H1 (cell line): Measurements from ENCODE around the gene SLC6A19. TPM values are rescaled to one million over a fixed set of nuclear protein-coding genes. Genes with fewer than 3 reads are reported as not detected.

ENCODE experiments used
- CTCF ChIA-PET: fragments of 300-600 bp; sonication (Branson Sonifier 250); formaldehyde crosslinking; loops from one replicate; lab custom pipeline; 2021; ENCODE audit not compliant: partially characterized antibody; lab: Charles Lee
- POLR2A ChIA-PET: fragments of 300-600 bp; sonication (Branson Sonifier 250); formaldehyde crosslinking; loops from one replicate; lab custom pipeline; 2021; ENCODE audit warnings: inconsistent platforms; ENCODE audit not compliant: partially characterized antibody; lab: Charles Lee
- DNase-seq, 2 experiments: peaks; one replicate each; pipeline versions ENCODE4 v3.0.0 to v3.0.0-alpha.2; 2010 to 2022; ENCODE audit warnings: low spot score in 2 of 2, low read depth in 1 of 2, mixed read lengths in 1 of 2
- FAIRE-seq: peaks from 2 replicates; lab custom pipeline; 2011; peaks lifted over from hg19 to GRCh38; lab: Jason Lieb, UNC
- H2AFZ ChIP-seq: 2 replicates; pipeline ENCODE4 v1.8.1; 2012; ENCODE audit warnings: low read length, inconsistent platforms
- H2AK5ac ChIP-seq: 2 replicates; pipeline ENCODE4 v1.6.1; 2013; ENCODE audit warnings: low read depth, low read length
- H2BK120ac ChIP-seq: replicated peaks from 2 replicates; pipeline ENCODE3; 2013; ENCODE audit warnings: low read depth, low read length, inconsistent platforms
- H2BK12ac ChIP-seq: 2 replicates; pipeline ENCODE4 v1.6.1; 2013; ENCODE audit warnings: low read depth, low read length
- H2BK15ac ChIP-seq: 2 replicates; pipeline ENCODE4 v1.6.1; 2013; ENCODE audit warnings: low read length
- H2BK20ac ChIP-seq: 2 replicates; pipeline ENCODE4 v1.6.1; 2013; ENCODE audit warnings: low read length
- H2BK5ac ChIP-seq: 2 replicates; pipeline ENCODE4 v1.6.1; 2013; ENCODE audit warnings: low read depth, low read length
- H3K14ac ChIP-seq: 2 replicates; pipeline ENCODE4 v1.6.1; 2013; ENCODE audit warnings: inconsistent platforms; ENCODE audit not compliant: insufficient read length
- H3K18ac ChIP-seq: 2 replicates; pipeline ENCODE4 v1.6.1; 2013; ENCODE audit warnings: low read length; ENCODE audit errors: extremely low read depth
- H3K23ac ChIP-seq: 2 replicates; pipeline ENCODE4 v1.6.1; 2013; ENCODE audit warnings: inconsistent platforms; ENCODE audit not compliant: insufficient read length
- H3K23me2 ChIP-seq: 2 replicates; pipeline ENCODE4 v1.6.1; 2013; ENCODE audit warnings: low read depth, low read length
- H3K27ac ChIP-seq: 2 replicates; pipeline ENCODE4 v1.6.1; 2011; ENCODE audit warnings: low read depth, low read length, inconsistent platforms
- H3K27me3 ChIP-seq, 4 experiments: replicated peaks in 1 of 4; 1 replicate in 1 of 4; 2 replicates in 3 of 4; pipeline versions ENCODE4 v1.6.1 to v1.8.1; 2011 to 2013; ENCODE audit warnings: low read length in 3 of 4, mild to moderate bottlenecking in 3 of 4, inconsistent platforms in 2 of 4, mixed read lengths in 2 of 4, moderate library complexity in 1 of 4; ENCODE audit not compliant: control insufficient read depth in 3 of 4, insufficient read depth in 3 of 4; ENCODE audit errors: extremely low read depth in 1 of 4
- H3K36me3 ChIP-seq, 4 experiments: 2 replicates each; pipeline versions ENCODE4 v1.6.1 to v1.8.1; 2011 to 2013; ENCODE audit warnings: mild to moderate bottlenecking in 4 of 4, low read length in 3 of 4, moderate library complexity in 2 of 4, control low read depth in 1 of 4, inconsistent platforms in 1 of 4; ENCODE audit not compliant: insufficient read depth in 4 of 4, control insufficient read depth in 2 of 4
- H3K4ac ChIP-seq: replicated peaks from 2 replicates; pipeline ENCODE3; 2013; ENCODE audit warnings: low read length, low read depth, mixed read lengths, inconsistent platforms; ENCODE audit not compliant: insufficient read length
- H3K4me1 ChIP-seq, 4 experiments: replicated peaks in 1 of 4; 1 replicate in 1 of 4; 2 replicates in 3 of 4; pipeline versions ENCODE4 v1.6.1 to v1.8.1; 2011 to 2013; ENCODE audit warnings: low read length in 3 of 4, inconsistent platforms in 2 of 4, mixed read lengths in 1 of 4; ENCODE audit not compliant: insufficient read depth in 4 of 4, control insufficient read depth in 3 of 4
- H3K4me2 ChIP-seq, 2 experiments: 2 replicates each; pipeline versions ENCODE4 v1.6.1 to v1.8.1; 2011 to 2013; ENCODE audit warnings: low read depth in 2 of 2, low read length in 2 of 2, control low read depth in 1 of 2, inconsistent platforms in 1 of 2, mild to moderate bottlenecking in 1 of 2; ENCODE audit not compliant: insufficient read depth in 1 of 2
- H3K4me3 ChIP-seq, 4 experiments: fragments of 200-600, 300-600 bp in 1 of 4; sonication (generic), shearing (Covaris generic), sonication (Bioruptor Twin) in 1 of 4; 2 replicates each; pipeline versions ENCODE4 v1.5.1 to v1.8.1; 2011 to 2016; ENCODE audit warnings: low read length in 4 of 4, low read depth in 3 of 4, control low read depth in 2 of 4, inconsistent platforms in 2 of 4, mild to moderate bottlenecking in 2 of 4, mixed read lengths in 1 of 4, moderate library complexity in 1 of 4; ENCODE audit not compliant: insufficient read depth in 2 of 4; ENCODE audit errors: extremely low read depth in 1 of 4
- H3K56ac ChIP-seq: replicated peaks from 2 replicates; pipeline ENCODE3; 2013; ENCODE audit warnings: low read depth, mild to moderate bottlenecking, mixed read lengths, low read length, inconsistent platforms; ENCODE audit not compliant: insufficient read length
- H3K79me1 ChIP-seq: 2 replicates; pipeline ENCODE4 v1.6.1; 2013; ENCODE audit warnings: low read depth, low read length, control low read depth
- H3K79me2 ChIP-seq, 2 experiments: 2 replicates each; pipeline versions ENCODE4 v1.6.1 to v1.8.1; 2012 to 2013; ENCODE audit warnings: low read length in 2 of 2, mild to moderate bottlenecking in 2 of 2, inconsistent platforms in 1 of 2; ENCODE audit not compliant: insufficient read depth in 2 of 2, control insufficient read depth in 1 of 2
- H3K9ac ChIP-seq, 4 experiments: replicated peaks in 1 of 4; 1 replicate in 1 of 4; 2 replicates in 3 of 4; pipeline versions ENCODE4 v1.6.1 to v1.8.1; 2011 to 2013; ENCODE audit warnings: low read depth in 3 of 4, low read length in 3 of 4, control low read depth in 2 of 4, mild to moderate bottlenecking in 2 of 4, moderate library complexity in 2 of 4, inconsistent platforms in 1 of 4; ENCODE audit errors: extremely low read depth in 1 of 4
- H3K9me3 ChIP-seq, 2 experiments: 2 replicates each; pipeline versions ENCODE4 v1.6.1 to v1.8.1; 2012 to 2013; ENCODE audit warnings: mild to moderate bottlenecking in 2 of 2, moderate library complexity in 2 of 2, control low read depth in 1 of 2, inconsistent platforms in 1 of 2, low read depth in 1 of 2, low read length in 1 of 2, mixed read lengths in 1 of 2; ENCODE audit not compliant: insufficient read depth in 2 of 2
- H4K20me1 ChIP-seq, 2 experiments: replicated peaks in 1 of 2; 2 replicates each; pipeline versions ENCODE3 to v1.8.1; 2011 to 2013; ENCODE audit warnings: inconsistent platforms in 2 of 2, low read length in 2 of 2, mild to moderate bottlenecking in 1 of 2; ENCODE audit not compliant: insufficient read depth in 2 of 2, control insufficient read depth in 1 of 2
- H4K5ac ChIP-seq: 2 replicates; pipeline ENCODE4 v1.6.1; 2013; ENCODE audit warnings: low read length, low read depth, mixed read lengths, inconsistent platforms; ENCODE audit not compliant: insufficient read length
- H4K8ac ChIP-seq: 2 replicates; pipeline ENCODE4 v1.8.0; 2013; ENCODE audit warnings: mild to moderate bottlenecking, moderate library complexity, low read length, inconsistent platforms; ENCODE audit not compliant: insufficient read depth; ENCODE audit errors: extremely low read depth
- H4K91ac ChIP-seq: replicated peaks from 2 replicates; pipeline ENCODE3; 2013; ENCODE audit warnings: low read length, mixed read lengths, inconsistent platforms; ENCODE audit not compliant: insufficient read length
- ATF2 ChIP-seq: IDR thresholded peaks from 2 replicates; pipeline ENCODE4 v1.6.1; 2012; ENCODE audit warnings: low read length, inconsistent platforms
- POLR2A ChIP-seq, 2 experiments: IDR thresholded peaks; 1 replicate in 1 of 2; 2 replicates in 1 of 2; pipeline ENCODE4 v1.6.1; 2011; ENCODE audit warnings: low read depth in 2 of 2, low read length in 2 of 2, mild to moderate bottlenecking in 2 of 2; ENCODE audit errors: control extremely low read depth in 1 of 2
- POLR2AphosphoS5 ChIP-seq: IDR thresholded peaks from 2 replicates; pipeline ENCODE4 v1.6.1; 2011; ENCODE audit warnings: low read depth, low read length
- TAF1 ChIP-seq: IDR thresholded peaks from 2 replicates; pipeline ENCODE4 v1.6.1; 2011; ENCODE audit warnings: mild to moderate bottlenecking, low read depth, low read length
- TAF7 ChIP-seq: optimal IDR thresholded peaks from 2 replicates; pipeline ENCODE3; 2011; ENCODE audit warnings: low read depth, mild to moderate bottlenecking, inconsistent platforms, low read length, moderate library complexity, borderline replicate concordance
- USF2 ChIP-seq: IDR thresholded peaks from 2 replicates; pipeline ENCODE4 v1.6.1; 2011; ENCODE audit warnings: low read length, improper control_type of control experiment
- ZNF274 ChIP-seq: IDR thresholded peaks from 2 replicates; pipeline ENCODE4 v1.7.0; 2012; ENCODE audit warnings: low read length, borderline replicate concordance; ENCODE audit errors: extremely low read depth
- WGBS, 2 experiments: shearing (Covaris generic) in 1 of 2; methylation state at CpG; one replicate each; pipeline versions ENCODE4 v1.1.6 to v1.1.7; 2013 to 2015; ENCODE audit warnings: low lambda C conversion rate in 2 of 2, mixed read lengths in 2 of 2, inconsistent platforms in 1 of 2, low coverage in 1 of 2, missing lambda C conversion rate in 1 of 2; ENCODE audit not compliant: insufficient replicate concordance in 2 of 2, insufficient coverage in 1 of 2, insufficient read length in 1 of 2; ENCODE audit errors: extremely low coverage in 1 of 2, missing lambda C conversion rate in 1 of 2; 5-methylcytosine and 5-hydroxymethylcytosine counted together
- polyA plus RNA-seq, 7 experiments: library from polyadenylated mRNA; depleted of rRNA in 3 of 7; stranded (reverse) in 5 of 7; unstranded in 2 of 7; fragments of >200 nt in 5 of 7; fragments of 200-250 nt in 2 of 7; gene quantifications; 1 replicate in 5 of 7; 2 replicates in 1 of 7; 4 replicates in 1 of 7; pipeline versions ENCODE4 v1.2.1 to v1.2.3, GENCODE V29; 2011 to 2013; ENCODE audit warnings: missing spikeins in 2 of 7, mixed read lengths in 2 of 7
- total RNA-seq: library from RNA; stranded (reverse); fragmentation: NEBNext Ultra II Directional; extraction: Animal tissue kit (Norgen Biotek cat#: 25700); gene quantifications from 2 replicates; pipeline ENCODE4 v1.2.1, GENCODE V29; 2021
- TF ChIP-seq, protein P1 (sequence below): IDR thresholded peaks from 2 replicates; pipeline ENCODE4 v1.6.1; 2012; ENCODE audit warnings: inconsistent platforms
- TF ChIP-seq, protein P2 (sequence below): IDR thresholded peaks from 2 replicates; pipeline ENCODE4 v1.6.1; 2012; ENCODE audit warnings: inconsistent platforms

Gene SLC6A19
- total and polyA plus RNA-seq, 2 of the 8 experiments (the other 6 are each of a cell fraction or from before 2014, with no cell fraction given): 0.02 TPM; not detected in 1

- no peak overlapping the region for H2AK5ac ChIP-seq
- H3K4me2 ChIP-seq: no peak overlapping the region
- no peak overlapping the region for H4K5ac ChIP-seq
- no peak overlapping the region for H3K56ac ChIP-seq
- H3K4ac ChIP-seq: no peak overlapping the region
- H3K23ac ChIP-seq: no peak overlapping the region
- no peak overlapping the region for H2AFZ ChIP-seq
- ChIA-PET CTCF (interaction anchor here (0.7 to 3.7 kb wide), 6 partner anchors 10 to 272 kb away, joined by 3 to 15 read pairs (median 4); no protein-coding TSS in a partner anchor), POLR2A (interaction anchor here (1.1 to 1.3 kb wide), 2 partner anchors 91 to 112 kb away, joined by 3 read pairs; no protein-coding TSS in a partner anchor)
- no peaks in the 10 kb centered on the region for H3K36me3 ChIP-seq
- no peak for DNase-seq
- no peak overlapping the region for H3K14ac ChIP-seq
- H2BK120ac ChIP-seq: no peak overlapping the region
- H3K9ac ChIP-seq: no peak overlapping the region
- H3K9me3 ChIP-seq: no peaks in the 10 kb centered on the region
- no peak overlapping the region for H3K27ac ChIP-seq
- no peaks in the 10 kb centered on the region; a peak in 1 of 7 replicates for H3K27me3 ChIP-seq
- H3K79me1 ChIP-seq: no peaks in the 10 kb centered on the region
- no peak overlapping the region for H2BK5ac ChIP-seq
- no peak overlapping the region for H2BK12ac ChIP-seq
- no peaks in the 10 kb centered on the region for H3K79me2 ChIP-seq
- H4K8ac ChIP-seq: no peak overlapping the region
- no peak overlapping the region for H3K18ac ChIP-seq
- H4K20me1 ChIP-seq: no peaks in the 10 kb centered on the region
- no peak overlapping the region for H4K91ac ChIP-seq
- no peak overlapping the region for H3K4me3 ChIP-seq
- no peak overlapping the region for H2BK15ac ChIP-seq
- FAIRE-seq: no peak
- no peak overlapping the region for H2BK20ac ChIP-seq
- H3K23me2 ChIP-seq: no peaks in the 10 kb centered on the region
- H3K4me1 ChIP-seq: peaks cover 0 to 3% (median 0%) of the 10 kb centered on the region in 4 experiments; a peak in 1 of 7 replicates
- WGBS, 2 experiments: 89% methylated on average over 19 of the region's 24 CpGs; no CpG with 5 or more reads in 1 of the 2 experiments
- TF ChIP-seq, protein P1, sequence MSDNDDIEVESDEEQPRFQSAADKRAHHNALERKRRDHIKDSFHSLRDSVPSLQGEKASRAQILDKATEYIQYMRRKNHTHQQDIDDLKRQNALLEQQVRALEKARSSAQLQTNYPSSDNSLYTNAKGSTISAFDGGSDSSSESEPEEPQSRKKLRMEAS: no peak
- TF ChIP-seq ATF2 (no peak), POLR2A (IDR thresholded peaks at IDR 0.05; ENCODE audit: control extremely low read depth in 1 of 2, low read depth in 2 of 2, low read length in 2 of 2) (no peak), POLR2AphosphoS5 (no peak), TAF7 (no peak), USF2 (no peak), ZNF274 (no peak), TAF1 (no peak)
- TF ChIP-seq, protein P2, sequence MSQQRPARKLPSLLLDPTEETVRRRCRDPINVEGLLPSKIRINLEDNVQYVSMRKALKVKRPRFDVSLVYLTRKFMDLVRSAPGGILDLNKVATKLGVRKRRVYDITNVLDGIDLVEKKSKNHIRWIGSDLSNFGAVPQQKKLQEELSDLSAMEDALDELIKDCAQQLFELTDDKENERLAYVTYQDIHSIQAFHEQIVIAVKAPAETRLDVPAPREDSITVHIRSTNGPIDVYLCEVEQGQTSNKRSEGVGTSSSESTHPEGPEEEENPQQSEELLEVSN: no peak
Observed at GRCh38 chr5:1203311-1203967, 2.0 kb downstream of the SLC6A19 start.
